GM23248 (cell line): ENCODE data around the gene PCYT2.

Experiments used
- EZH2 ChIP-seq: fragments of 200-600 bp; sonication (generic); IDR thresholded peaks from 2 replicates; pipeline ENCODE4 v1.6.1; 2018; ENCODE audit warnings: antibody characterized with exemption, mild to moderate bottlenecking; ENCODE audit not compliant: insufficient read depth, poor library complexity, severe bottlenecking
- EZH2phosphoT487 ChIP-seq: fragments of 200-600 bp; sonication (generic); IDR thresholded peaks from 2 replicates; pipeline ENCODE4 v1.6.1; 2018; ENCODE audit warnings: antibody characterized with exemption, moderate library complexity, mild to moderate bottlenecking, low read depth; ENCODE audit not compliant: insufficient read depth

- TF ChIP-seq EZH2: no peak
- TF ChIP-seq EZH2phosphoT487: no peak
These were observed 341 bp downstream of the PCYT2 start for GRCh38 chr17:81910840-81911276.
